ENCODE data around the gene LMF2. TPM values are rescaled to one million over a fixed set of nuclear protein-coding genes. Genes with fewer than 3 reads are reported as not detected.

LMF2 gene
- total RNA-seq, 4 donors from 2014 or later, result 35.4 to 65.0 (median 46.2) TPM

DNA sequence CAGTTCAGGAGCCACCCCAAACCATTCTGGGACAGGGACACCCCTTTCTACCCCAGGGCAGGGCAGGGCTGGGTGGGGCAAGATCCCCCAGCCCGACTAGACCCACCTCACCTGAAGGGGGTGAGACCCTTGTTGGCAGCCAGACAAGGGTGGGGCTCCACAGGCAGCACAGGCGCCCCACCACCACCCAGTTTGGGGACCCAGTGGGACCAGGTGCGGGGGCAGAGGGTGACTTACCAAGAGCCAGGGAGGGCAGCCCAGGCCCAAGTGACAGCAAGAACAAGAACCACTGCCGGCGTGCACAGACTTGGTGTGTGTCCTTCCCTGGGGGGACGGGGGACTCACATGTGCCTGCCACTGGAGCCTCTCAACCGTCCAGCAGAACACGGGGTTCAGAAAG, 23.9 kb downstream of the LMF2 start:
- no peaks in the 10 kb centered on the region for H3K36me3 ChIP-seq
- WGBS, 2 donors, result 20 to 60% methylated on average over 1 of the region's 8 CpGs
- intact Hi-C loops (cut with DNase I), result no loop called here
- H3K9me3 ChIP-seq, result no peaks in the 10 kb centered on the region
- H3K4me1 ChIP-seq, result peaks cover 5 to 19% (median 7%) of the 10 kb centered on the region in 3 donors
- no peak for DNase-seq
- TF ChIP-seq POLR2A (IDR thresholded peaks at IDR 0.05), result no peak
- TF ChIP-seq, protein P1, sequence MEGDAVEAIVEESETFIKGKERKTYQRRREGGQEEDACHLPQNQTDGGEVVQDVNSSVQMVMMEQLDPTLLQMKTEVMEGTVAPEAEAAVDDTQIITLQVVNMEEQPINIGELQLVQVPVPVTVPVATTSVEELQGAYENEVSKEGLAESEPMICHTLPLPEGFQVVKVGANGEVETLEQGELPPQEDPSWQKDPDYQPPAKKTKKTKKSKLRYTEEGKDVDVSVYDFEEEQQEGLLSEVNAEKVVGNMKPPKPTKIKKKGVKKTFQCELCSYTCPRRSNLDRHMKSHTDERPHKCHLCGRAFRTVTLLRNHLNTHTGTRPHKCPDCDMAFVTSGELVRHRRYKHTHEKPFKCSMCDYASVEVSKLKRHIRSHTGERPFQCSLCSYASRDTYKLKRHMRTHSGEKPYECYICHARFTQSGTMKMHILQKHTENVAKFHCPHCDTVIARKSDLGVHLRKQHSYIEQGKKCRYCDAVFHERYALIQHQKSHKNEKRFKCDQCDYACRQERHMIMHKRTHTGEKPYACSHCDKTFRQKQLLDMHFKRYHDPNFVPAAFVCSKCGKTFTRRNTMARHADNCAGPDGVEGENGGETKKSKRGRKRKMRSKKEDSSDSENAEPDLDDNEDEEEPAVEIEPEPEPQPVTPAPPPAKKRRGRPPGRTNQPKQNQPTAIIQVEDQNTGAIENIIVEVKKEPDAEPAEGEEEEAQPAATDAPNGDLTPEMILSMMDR (IDR thresholded peaks at IDR 0.05), result no peak
- H3K27ac ChIP-seq, result no peak overlapping the region
- H3K27me3 ChIP-seq, result peaks cover 0 to 99% (median 6%) of the 10 kb centered on the region in 4 donors
- H3K4me3 ChIP-seq, result no peak overlapping the region

DNA sequence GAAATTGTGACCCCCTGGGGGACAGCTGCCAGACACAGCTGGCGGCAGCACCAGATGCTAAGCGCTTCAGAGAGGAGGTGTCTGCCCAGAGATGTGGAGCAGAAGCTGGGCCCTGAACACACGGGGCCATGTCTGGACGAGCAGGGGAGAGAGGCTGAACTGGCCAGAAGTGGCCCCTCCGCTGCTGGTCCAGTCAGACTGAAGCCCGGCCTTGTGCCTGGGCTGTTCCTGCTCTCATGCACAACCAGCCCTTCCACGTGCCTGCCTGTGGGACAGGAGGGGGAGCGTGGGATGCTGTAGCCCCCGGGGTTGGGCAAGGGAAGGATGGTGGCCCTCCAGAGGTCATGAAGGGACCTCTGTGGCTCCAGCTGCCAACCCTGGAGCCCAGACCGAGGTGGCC, 24.4 kb downstream of the LMF2 start:
- Histone ChIP-seq H3K9me3 (no peaks in the 10 kb centered on the region), H3K4me3 (no peak overlapping the region), H3K27ac (no peak overlapping the region), H3K4me1 (peaks cover 5 to 19% (median 7%) of the 10 kb centered on the region in 3 donors), H3K27me3 (peaks cover 0 to 95% (median 6%) of the 10 kb centered on the region in 4 donors), H3K36me3 (no peaks in the 10 kb centered on the region)
- intact Hi-C loops (cut with DNase I), result no loop called here
- no peak for DNase-seq
- TF ChIP-seq POLR2A (IDR thresholded peaks at IDR 0.05), result no peak
- TF ChIP-seq, protein P1 (IDR thresholded peaks at IDR 0.05), result no peak
- 83 to 90% methylated on average over 4 to 7 of the region's 10 CpGs for WGBS, 2 donors

DNA sequence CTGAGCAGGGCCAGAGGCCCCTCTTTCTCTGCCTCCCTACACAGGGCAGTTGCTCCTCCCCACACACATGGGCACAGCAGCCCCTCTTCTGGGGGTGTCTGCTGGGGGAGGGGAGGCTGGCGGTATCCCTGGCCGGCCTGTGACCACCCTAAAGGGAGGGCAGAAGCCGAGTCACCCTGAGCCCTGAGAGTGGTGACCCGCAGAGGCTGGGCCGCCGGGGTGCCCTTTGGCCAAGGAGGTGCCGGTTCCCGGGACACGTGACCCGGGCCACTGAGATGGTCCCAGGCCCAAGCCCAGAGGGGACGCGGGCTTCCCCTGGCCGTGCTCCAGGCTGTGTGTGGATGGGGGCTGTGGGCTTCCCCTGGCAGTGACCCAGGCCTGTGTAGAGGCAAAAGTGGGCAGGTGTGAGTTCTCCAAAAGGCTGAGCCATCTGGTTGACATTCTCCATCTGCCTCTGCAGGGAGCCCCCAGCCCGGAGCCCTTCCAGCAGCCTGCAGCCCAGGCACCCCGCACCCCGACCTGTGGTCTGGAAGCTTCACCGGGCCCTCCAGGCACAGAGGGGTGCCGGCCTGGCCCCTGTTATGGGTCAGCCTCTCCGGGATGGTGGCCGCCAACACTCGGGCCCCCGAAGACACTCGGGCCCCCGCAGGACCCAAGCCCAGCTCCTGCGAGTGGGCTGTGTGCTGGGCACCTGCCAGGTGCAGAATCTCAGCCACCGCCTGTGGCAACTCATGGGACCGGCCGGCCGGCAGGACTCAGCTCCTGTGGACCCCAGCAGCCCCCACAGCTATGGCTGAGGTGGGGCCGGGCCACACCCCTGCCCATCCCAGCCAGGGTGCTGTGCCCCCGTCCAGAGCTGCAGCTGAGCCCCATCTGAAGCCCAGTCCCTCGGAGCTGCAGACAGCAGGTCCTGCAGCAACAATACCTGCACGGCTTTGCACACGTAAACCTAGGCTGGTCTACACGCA, 25.1 kb downstream of the LMF2 start:
- TF ChIP-seq, protein P1 (IDR thresholded peaks at IDR 0.05), result no peak
- TF ChIP-seq POLR2A (IDR thresholded peaks at IDR 0.05), result no peak
- Histone ChIP-seq H3K27me3 (peaks cover 0 to 88% (median 6%) of the 10 kb centered on the region in 4 donors), H3K27ac (no peak overlapping the region), H3K4me3 (peak overlapping the region; percentile 39 to 65 (median 50)), H3K4me1 (peaks cover 5 to 19% (median 7%) of the 10 kb centered on the region in 3 donors), H3K9me3 (no peaks in the 10 kb centered on the region), H3K36me3 (no peaks in the 10 kb centered on the region)
- WGBS, 2 donors, result 100% methylated on average over 1 of the region's 35 CpGs; no CpG with 5 or more reads in 1 of the 2 donors
- intact Hi-C loops (cut with DNase I), result no loop called here
- DNase-seq, result no peak

DNA sequence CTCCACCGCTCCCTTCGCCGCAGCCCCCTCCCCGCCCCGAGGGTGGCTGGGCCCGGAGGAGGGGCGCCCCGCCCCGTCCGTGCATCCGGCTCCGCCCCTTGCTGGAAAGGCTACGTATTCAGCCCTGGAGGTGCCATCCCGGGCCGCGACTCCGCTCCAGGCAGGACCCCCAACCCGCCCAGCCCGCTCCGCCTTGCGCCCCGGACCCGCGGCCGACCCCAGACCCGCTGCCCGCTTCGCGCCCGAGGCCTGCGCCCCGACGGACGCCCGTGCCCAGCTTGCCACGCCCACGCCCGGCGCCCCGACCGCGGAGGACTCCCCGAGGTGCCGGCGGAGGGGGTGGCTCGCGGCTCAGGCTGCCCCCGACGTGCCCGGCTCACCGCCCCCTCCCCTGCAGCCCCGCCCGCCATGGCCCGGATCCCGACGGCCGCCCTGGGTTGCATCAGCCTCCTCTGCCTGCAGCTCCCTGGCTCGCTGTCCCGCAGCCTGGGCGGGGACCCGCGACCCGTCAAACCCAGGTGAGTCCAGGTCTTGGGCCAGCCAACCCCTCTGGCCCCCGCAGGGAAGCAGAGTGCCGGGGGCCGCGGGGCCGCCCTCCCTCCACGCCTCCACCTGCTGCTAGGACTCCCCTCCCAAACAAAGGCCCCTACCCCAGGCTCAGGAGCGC, 25.9 kb downstream of the LMF2 start, which contains the start of gene ADM2:
ADM2 (plus strand) TSS at position 104 of the 667 bp plus-strand sequence; CDS start at position 409, 305 bp downstream.
- Histone ChIP-seq H3K9me3 (no peaks in the 10 kb centered on the region), H3K27me3 (peaks cover 0 to 80% (median 6%) of the 10 kb centered on the region in 4 donors), H3K4me1 (peaks cover 5 to 26% (median 7%) of the 10 kb centered on the region in 3 donors), H3K4me3 (peak within 1 kb of the TSS; percentile 39 to 65 (median 50)), H3K27ac (peak within 1 kb of the TSS in 1 of 4 donors; percentile 39), H3K36me3 (no peaks in the 10 kb centered on the region)
- TF ChIP-seq, protein P1 (IDR thresholded peaks at IDR 0.05), result no peak
- TF ChIP-seq POLR2A (IDR thresholded peaks at IDR 0.05), result no peak
- WGBS, 2 donors, result 20% methylated on average over 3 of the region's 70 CpGs; no CpG with 5 or more reads in 1 of the 2 donors
- no peak for DNase-seq
- intact Hi-C loops (cut with DNase I), result no loop called here

Measured in esophagus squamous epithelium (tissue), 5 donors.